ENCODE measurements around the gene RABEPK. TPM values are rescaled to one million over a fixed set of nuclear protein-coding genes. Genes with fewer than 3 reads are reported as not detected.
"Not testable (repeated sequence)": the region's sequence is repeated elsewhere in the genome, so short reads cannot be mapped to it uniquely, and the experiment has no call there.

The RABEPK gene, protein sequence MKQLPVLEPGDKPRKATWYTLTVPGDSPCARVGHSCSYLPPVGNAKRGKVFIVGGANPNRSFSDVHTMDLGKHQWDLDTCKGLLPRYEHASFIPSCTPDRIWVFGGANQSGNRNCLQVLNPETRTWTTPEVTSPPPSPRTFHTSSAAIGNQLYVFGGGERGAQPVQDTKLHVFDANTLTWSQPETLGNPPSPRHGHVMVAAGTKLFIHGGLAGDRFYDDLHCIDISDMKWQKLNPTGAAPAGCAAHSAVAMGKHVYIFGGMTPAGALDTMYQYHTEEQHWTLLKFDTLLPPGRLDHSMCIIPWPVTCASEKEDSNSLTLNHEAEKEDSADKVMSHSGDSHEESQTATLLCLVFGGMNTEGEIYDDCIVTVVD
- polyA plus RNA-seq (ENCODE audit: insufficient read depth in 1 of 5, insufficient read length in 5 of 5, low replicate concordance in 1 of 5), result 10 to 100 TPM; 22.3 to 27.9 (median 24.5) TPM
- long read RNA-seq, donor 1, transcript RABEPK-204 (9 exons, 1,466 nt), result major isoform, 7 of 668 reads
- long read RNA-seq, donor 1, partial matches to known transcripts, result 351 of 668 reads
- long read RNA-seq, donor 1, other reads (novel, unspliced or antisense), result 305 of 668 reads
- long read RNA-seq, donor 2, transcript RABEPK-204 (9 exons, 1,466 nt), result major isoform, 8 of 259 reads
- long read RNA-seq, donor 2, partial matches to known transcripts, result 247 of 259 reads
- long read RNA-seq, donor 2, other reads (novel, unspliced or antisense), result 0 of 259 reads
- long read RNA-seq, donor 3, partial matches to known transcripts, result 461 of 468 reads
- long read RNA-seq, donor 3, other reads (novel, unspliced or antisense), result 0 of 468 reads
- long read RNA-seq, donor 4, partial matches to known transcripts, result 0 of 4 reads
- long read RNA-seq, donor 4, other reads (novel, unspliced or antisense), result 0 of 4 reads
- long read RNA-seq, donor 5, transcript RABEPK-202 (8 exons, 1,504 nt), result major isoform, 8 of 496 reads
- long read RNA-seq, donor 5, transcript RABEPK-204 (9 exons, 1,466 nt), result minor isoform, 6 of 496 reads
- long read RNA-seq, donor 5, partial matches to known transcripts, result 330 of 496 reads
- long read RNA-seq, donor 5, other reads (novel, unspliced or antisense), result 152 of 496 reads
- long read RNA-seq, donor 6, transcript RABEPK-204 (9 exons, 1,466 nt), result major isoform, 11 of 480 reads
- long read RNA-seq, donor 6, transcript RABEPK-202 (8 exons, 1,504 nt), result minor isoform, 7 of 480 reads
- long read RNA-seq, donor 6, partial matches to known transcripts, result 262 of 480 reads
- long read RNA-seq, donor 6, other reads (novel, unspliced or antisense), result 199 of 480 reads
- long read RNA-seq, donor 7, transcript RABEPK-204 (9 exons, 1,466 nt), result major isoform, 5 of 10 reads
- long read RNA-seq, donor 7, partial matches to known transcripts, result 0 of 10 reads
- long read RNA-seq, donor 7, other reads (novel, unspliced or antisense), result 0 of 10 reads
- long read RNA-seq, donor 8, partial matches to known transcripts, result 372 of 375 reads
- long read RNA-seq, donor 8, other reads (novel, unspliced or antisense), result 0 of 375 reads

DNA sequence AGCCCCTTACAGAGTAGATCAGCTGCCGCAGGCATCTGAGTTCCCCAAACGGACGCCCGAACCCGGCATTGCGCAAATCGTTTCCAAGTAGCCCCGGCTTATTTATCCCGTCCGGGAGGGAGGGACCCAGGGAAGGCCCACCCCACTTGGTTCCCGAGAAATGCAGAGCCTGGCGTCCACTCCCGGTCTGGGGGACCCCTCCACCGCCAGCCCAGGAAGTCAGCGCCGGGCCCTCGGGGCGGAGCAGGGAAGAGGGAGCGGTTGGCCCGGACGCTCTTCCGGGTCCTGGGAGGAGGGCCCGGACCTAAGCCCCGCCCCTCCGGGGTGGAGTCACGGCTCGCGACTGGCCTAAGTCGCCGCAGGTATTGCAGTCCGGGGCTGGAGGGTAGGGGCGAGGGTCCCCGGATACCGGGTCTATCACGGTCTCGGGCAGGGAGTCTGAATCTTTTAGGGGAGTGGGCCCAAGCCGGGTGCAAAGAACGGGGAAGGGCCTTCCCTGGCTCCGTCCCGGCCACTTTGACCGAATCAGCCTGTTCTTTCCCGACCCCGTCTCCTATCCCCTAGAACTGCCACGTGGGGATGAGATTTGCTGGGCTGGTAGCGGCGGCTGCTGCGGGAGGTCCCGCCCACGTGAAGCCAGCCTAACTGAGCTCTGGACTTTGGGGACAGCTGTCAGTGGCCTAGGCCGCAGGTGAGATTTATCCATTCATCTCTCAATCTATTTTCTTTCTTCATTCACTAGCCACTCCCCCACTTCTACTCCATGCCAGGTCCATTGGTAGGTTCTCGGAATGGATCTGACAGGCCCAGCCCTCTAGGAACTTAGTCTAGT is at the start of gene RABEPK:
RABEPK (plus strand) TSS at position 327 of the 832 bp plus-strand sequence. CDS start 2,472 bp downstream, outside the sequence.
- peak; percentile 94 for DNase-seq

DNA sequence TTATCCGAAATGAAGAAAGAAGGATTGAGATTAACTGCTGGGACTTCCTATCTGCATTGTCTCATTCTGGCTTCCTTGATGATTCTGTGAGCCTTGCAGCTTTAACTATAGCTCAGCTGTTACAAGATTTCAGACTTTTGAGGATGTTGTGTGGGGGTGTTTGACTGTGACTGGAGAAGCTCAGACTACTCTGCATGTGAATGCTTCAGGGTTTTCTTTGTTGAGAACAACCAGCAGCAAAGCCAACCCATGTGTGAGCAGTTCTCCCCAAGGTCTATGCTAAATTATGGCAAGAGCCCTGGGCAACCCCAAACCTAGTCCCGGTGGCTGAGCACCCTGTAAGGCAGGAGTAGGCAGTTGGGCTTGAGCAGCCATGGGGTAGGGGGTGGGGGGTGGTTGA is 48.6 kb upstream of the RABEPK start:
- no peak for DNase-seq

DNA sequence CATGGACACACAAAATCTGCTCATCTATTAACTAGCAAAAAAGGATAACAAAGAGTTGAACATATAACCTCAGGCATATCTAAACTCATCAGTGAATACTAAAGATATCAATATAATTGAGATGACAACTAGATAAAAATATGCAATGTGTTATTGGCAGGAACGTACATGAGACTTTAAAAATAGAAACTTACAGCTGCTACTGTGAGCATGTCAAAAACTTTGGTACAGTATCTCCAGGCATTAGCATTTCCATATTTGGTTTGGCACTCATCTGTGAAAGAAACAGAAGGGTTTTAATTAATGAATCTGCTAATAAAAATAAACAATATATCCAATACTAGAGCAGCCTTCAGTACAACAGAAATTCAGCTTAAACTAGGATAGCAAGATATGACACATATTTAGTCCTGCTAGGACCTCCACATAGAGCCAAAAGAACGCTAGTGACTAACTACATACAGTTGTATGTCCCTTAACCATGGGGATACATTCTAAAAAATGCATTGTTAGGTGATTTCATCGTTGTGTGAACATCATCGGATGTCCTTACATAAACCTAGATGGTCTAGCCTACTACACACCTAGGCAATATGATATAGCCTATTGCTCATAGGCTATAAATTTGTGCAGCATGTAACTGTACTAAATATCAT is 46.5 kb upstream of the RABEPK start:
- DNase-seq, result no peak

DNA sequence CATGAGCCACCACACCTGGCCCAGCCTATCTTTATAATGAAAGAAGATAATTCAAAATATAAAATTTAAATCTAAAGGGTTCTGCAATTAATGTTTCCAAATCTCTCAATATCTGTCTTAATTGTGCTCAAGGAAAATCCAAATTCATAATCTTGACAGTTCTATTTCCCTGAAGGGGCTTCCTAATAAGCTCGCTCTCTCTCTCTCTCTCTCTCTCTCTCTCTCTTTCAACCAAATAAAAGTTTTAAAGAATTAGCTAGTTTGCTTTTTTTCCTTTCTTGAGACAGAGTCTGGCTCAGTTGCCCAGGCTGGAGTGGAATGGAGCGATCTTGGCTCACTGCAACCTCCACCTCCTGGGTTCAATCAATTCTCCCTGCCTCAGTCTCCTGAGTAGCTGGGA is 43.8 kb upstream of the RABEPK start:
- no peak for DNase-seq

DNA sequence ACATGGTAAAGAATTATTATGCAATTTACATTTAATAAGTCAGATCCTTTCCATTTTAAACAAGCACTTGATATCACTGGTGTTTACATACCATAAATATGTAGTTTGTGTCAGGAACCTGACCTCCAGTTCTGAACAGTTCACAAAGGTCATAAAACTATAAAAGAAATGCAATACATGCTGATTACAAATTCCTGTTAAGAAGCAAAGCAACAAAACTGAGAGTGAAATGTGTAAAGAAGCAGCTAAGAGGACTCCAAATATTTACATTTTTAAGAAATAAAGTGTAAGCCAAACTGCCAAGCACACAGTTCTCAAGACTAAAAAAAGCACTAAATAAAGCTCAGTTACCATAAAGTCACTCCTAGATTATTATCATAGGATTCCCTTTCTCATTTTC is 39.6 kb upstream of the RABEPK start:
- no peak for DNase-seq

DNA sequence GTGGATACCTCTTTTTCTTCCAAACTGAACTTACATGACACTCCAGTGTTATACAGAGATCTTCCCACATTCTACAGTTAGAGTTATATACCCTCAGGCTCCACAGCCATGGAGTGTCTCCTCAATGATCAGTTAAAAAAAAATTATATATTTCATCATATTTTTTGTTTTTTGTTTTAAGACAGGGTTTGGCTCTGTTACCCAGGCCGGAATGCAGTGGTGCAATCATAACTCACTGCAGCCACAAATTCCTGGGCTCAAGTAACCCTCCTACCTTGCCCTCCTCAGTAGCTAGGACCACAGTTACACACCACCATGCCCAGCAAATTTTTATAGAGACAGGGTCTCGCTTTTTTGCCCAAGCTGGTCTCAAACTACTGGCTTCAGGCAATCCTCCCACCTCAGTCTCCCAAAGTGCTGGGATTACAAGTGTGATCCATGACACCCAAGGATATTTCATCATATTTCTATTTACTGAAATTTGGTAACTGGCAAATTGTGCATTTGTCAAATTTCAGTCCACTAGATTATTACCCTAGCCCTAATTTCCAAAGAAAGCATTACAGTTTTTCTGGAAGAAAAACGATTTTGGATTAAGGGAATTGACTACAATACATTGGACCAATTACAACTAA is 38.9 kb upstream of the RABEPK start:
- no peak for DNase-seq

DNA sequence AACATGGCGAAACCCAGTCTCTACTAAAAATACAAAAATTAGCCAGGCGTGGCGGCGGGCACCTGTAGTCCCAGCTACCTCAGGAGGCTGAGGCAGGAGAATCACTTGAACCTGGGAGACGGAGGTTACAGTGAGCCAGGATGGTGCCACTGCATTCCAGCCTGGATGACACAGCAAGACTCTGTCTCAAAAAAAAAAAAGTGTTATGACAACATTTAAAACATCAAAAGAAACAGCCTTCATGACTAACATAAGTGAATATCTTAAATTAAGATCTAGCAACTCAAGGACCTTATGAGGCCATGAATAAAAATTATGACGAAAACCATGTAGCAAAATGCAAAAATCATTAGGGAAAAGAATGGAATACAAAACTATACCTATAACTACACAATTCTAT is 37.5 kb upstream of the RABEPK start:
- not testable (repeated sequence) for DNase-seq

DNA sequence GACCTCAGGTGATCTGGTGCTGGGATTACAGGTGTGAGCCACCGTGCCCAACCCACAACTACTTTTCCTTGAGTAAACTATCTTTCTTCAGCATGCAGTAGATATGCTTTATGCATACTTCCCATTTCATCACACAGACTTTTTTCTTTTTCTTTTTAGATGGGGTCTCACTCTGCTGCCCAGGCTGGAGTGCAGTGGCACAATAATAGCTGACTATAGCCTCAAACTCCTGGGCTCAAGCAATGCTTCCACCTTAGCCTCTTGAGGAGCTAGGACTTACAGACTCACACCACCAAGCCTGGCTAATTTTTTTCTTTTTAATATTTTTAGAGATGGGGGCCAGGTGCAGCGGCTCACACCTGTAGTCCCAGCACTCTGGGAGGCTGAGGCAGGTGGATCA is 33.6 kb upstream of the RABEPK start:
- DNase-seq, result no peak

DNA sequence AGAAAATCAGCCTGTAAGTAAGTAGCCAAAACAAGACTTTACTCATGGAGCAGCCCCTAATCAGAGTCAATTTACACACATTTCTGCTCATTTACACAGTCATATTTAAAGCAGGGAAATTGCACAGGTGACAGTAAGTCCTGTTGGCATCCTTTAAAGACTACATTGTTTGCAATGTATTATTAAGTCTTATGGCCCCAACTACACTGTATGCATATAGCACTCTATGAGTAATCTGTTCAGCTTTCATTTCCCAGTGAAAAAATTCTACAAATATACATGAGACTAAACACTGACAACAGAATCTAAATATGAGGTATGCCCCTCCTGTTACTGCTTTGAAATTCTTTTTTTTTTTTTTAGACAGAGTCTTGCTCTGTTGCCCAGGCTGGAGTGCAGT is 30.4 kb upstream of the RABEPK start:
- DNase-seq, result no peak

DNA sequence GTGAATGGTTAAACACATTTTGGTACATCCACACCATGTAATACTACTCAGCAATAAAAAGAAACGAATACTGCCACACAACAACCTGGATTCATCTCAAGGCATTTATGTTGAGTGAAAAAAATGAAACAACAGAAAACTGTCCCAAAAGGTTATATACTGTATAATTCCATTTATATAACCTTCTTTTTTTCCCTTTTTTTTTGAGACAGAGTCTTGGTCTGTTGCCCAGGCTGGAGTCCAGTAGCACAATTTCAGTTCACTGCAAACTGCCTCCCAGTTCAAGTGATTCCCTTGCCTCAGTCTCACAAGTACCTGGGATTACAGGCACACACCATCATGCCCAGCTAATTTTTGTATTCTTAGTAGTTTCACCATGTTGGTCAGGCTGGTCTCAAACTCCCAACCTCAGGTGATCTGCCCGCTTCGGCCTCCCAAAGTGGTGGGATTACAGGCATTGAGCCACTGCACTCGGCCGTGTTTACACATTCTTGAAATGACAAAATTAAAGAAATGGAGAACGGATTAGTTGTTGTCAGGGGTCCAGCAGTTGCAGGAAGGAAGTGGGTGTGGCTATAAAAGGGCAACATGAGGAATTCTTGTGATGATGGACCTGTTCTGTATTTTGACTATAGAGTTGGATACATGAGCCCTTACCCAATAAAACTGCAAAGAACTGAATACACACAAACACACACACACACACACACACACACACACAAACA is 28.1 kb upstream of the RABEPK start:
- DNase-seq, result no peak

DNA sequence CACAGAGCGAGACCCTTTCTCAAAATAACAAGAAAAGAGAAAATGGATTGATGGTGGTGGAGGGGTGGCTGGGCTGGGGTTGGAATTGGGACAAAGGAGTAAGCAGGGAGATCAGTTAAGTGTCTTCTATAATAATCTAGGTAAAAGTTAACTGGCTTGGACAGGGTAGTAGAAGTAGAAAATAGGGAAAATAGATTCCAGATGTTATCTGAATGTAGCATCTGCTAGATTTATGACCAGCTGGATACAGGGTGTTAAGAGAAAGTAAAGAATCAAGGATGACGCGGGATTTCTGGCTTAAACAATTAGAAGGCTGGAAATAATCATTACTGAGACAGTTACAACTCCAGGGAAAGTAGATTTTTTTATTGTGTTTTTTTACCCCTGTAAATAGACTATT is 23.7 kb upstream of the RABEPK start:
- no peak for DNase-seq

DNA sequence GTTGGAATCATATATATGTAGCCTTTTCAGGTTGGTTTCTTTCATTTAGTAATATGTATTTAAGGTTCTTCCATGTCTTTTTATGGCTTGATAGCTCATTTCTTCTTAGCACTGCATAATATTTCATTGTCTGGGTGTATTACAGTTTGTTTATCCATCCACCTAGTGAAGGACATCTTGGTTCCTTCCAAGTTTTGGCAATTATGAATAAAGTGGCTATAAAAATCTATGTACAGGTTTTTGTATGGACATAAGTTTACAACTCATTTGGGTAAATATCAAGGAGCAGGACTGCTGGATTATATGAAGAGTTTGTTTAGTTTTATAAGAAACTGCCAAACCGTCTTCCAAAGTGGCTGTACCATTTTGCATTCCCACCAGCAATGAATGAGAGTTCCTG is 22.5 kb upstream of the RABEPK start:
- no peak for DNase-seq

DNA sequence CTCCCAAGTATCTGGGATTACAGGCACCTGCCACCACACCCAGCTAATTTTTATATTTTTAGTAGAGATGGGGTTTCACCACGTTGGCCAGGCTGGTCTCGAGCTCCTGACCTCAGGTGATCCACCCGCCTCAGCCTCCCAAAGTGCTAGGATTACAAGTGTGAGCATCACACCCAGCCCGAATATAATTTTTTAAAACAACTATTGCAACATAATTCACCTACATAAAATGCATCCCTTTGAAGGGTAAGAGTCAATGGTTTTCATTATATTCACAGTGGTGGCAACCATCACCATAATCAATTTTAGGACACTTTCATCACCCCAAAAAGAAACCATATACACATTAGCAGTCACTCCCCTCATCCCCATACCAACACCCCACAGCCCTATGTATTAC is 20.6 kb upstream of the RABEPK start:
- not testable (repeated sequence) for DNase-seq

DNA sequence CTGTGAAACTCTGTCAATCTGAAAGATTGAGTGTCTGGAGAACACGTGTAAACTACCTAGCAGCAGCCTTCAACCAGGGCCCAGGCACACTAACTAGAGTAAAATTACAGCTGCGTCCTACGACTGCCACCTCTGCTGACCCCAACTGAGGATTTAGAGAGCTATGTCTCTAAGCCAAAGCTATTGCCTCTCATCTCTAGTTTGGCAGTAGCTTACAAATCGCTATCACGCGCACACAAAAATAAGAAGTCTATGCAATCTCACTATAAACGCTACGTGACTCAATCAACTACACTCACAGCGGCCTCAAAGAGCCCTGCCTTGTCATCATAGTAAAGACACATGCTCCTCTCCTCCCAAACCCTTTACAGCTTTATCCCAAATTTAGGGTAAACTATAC is 19.5 kb upstream of the RABEPK start:
- DNase-seq, result no peak

DNA sequence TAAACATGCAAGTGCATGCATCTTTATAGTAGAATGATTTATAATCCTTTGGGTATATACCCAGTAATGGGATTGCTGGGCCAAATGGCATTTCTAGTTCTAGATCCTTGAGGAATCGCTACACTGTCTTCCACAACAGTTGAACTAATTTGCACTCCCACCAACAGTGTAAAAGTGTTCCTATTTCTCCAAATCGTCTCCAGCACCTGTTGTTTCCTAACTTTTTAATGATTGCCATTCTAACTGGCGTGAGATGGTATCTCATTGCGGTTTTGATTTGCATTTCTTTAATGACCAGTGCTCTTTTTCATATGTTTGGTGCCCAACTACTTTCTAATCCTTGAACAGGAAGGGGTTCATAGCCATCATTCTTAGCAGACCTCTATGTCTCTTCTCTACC is 18.6 kb upstream of the RABEPK start:
- not testable (repeated sequence) for DNase-seq

DNA sequence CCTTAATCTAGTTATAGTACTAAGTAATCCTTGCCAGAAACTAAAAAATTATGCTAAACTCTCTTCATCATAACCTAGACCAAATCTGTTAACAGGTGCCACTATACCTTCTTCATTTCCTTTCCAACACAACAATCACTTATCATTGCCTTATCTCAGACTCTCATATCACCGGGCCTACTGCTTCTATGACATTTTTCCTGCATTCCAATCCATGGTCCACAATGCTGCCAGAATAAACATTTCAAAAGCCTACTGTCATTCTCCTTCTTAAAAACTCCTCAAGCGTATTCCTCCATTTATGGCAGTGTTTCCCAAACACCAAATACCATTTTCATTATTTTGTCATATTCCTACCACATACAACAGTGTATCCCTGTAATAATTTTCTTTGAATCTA is 17.3 kb upstream of the RABEPK start:
- DNase-seq, result no peak

DNA sequence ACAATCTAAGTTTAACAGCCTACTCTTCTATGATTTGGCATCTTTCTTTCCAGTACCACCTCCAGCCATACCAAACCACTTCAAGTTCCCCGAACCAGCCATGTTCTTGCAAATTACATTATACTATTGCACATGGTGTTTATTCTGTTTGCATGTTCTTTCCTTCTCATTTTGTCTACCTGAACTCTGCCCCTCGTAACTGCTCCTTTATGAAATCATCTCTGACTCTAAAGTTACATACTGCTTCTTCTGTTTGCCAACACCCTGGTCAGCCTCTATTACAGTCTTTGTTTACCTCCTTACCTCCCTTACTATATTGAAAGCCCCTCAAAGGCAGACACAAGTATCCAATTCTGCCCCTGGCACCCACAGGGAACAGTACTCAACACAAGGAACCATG is 16.8 kb upstream of the RABEPK start:
- DNase-seq, result no peak

DNA sequence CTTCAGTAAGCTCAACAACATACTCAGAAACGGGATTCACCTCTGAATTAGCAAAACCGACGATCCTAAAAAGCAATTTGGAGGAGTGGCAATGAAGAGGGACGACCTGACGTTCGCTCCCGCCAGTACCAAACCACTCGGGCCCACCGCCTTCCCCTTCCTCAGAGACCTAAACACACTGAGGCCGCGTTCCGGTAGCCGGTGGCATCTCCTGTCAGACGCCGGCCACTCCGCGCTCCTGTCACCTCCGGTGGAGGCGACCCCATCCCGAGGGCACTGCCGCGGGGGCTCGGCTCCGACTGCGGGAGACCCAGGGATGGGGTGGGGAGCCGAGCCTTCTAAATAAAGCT is 11.4 kb upstream of the RABEPK start:
- no peak for DNase-seq

Measured in right lung (tissue), 10 donors.